Mesendoderm (in vitro differentiated cells): ENCODE results near the gene CYB5R4.

Experiments
- DNase-seq: peaks from one replicate; pipeline ENCODE4 v3.0.0; 2013
- H2AK5ac ChIP-seq: 2 replicates; pipeline ENCODE4 v1.6.1; 2013; ENCODE audit warnings: low read length, inconsistent platforms
- H2BK120ac ChIP-seq: 2 replicates; pipeline ENCODE4 v1.6.1; 2013; ENCODE audit warnings: low read depth, mild to moderate bottlenecking, low read length, moderate library complexity, mixed read lengths
- H2BK15ac ChIP-seq: replicated peaks from 2 replicates; pipeline ENCODE4 v1.6.1; 2013; ENCODE audit warnings: low read depth, mild to moderate bottlenecking, moderate library complexity
- H2BK5ac ChIP-seq: 2 replicates; pipeline ENCODE4 v1.6.1; 2013; ENCODE audit warnings: low read length, inconsistent platforms
- H3K18ac ChIP-seq: 2 replicates; pipeline ENCODE4 v1.6.1; 2013; ENCODE audit warnings: mild to moderate bottlenecking, low read length, mixed read lengths
- H3K23ac ChIP-seq: one replicate; pipeline ENCODE4 v1.6.1; 2013; ENCODE audit warnings: low read length
- H3K27ac ChIP-seq: 2 replicates; pipeline ENCODE4 v1.5.1; 2013; ENCODE audit warnings: low read depth, mild to moderate bottlenecking, inconsistent platforms, low read length, moderate library complexity
- H3K27me3 ChIP-seq: 2 replicates; pipeline ENCODE4 v1.6.1; 2013; ENCODE audit warnings: low read length, control low read depth, mild to moderate bottlenecking, inconsistent platforms; ENCODE audit not compliant: insufficient read depth, poor library complexity
- H3K36me3 ChIP-seq: 2 replicates; pipeline ENCODE4 v1.6.1; 2013; ENCODE audit warnings: low read length, inconsistent platforms; ENCODE audit not compliant: control insufficient read depth, insufficient read depth
- H3K4ac ChIP-seq: one replicate; pipeline ENCODE4 v1.6.1; 2013; ENCODE audit warnings: low read depth, mild to moderate bottlenecking, low read length, moderate library complexity
- H3K4me1 ChIP-seq: 2 replicates; pipeline ENCODE4 v1.6.1; 2013; ENCODE audit warnings: low read depth, low read length, inconsistent platforms; ENCODE audit not compliant: control insufficient read depth
- H3K4me2 ChIP-seq: 2 replicates; pipeline ENCODE4 v1.6.1; 2013; ENCODE audit warnings: low read length
- H3K4me3 ChIP-seq: 2 replicates; pipeline ENCODE4 v1.5.1; 2013; ENCODE audit warnings: mild to moderate bottlenecking, low read length
- H3K56ac ChIP-seq: one replicate; pipeline ENCODE4 v1.6.1; 2013; ENCODE audit warnings: low read length
- H3K79me1 ChIP-seq: 2 replicates; pipeline ENCODE4 v1.6.1; 2013; ENCODE audit warnings: low read length, inconsistent platforms
- H3K79me2 ChIP-seq: 2 replicates; pipeline ENCODE4 v1.6.1; 2013; ENCODE audit warnings: mild to moderate bottlenecking, low read length; ENCODE audit not compliant: control insufficient read depth, insufficient read depth
- H3K9ac ChIP-seq: 2 replicates; pipeline ENCODE4 v1.6.1; 2013; ENCODE audit warnings: low read length, inconsistent platforms
- H4K5ac ChIP-seq: one replicate; pipeline ENCODE4 v1.6.1; 2013; ENCODE audit warnings: low read length
- H4K8ac ChIP-seq: one replicate; pipeline ENCODE4 v1.6.1; 2013; ENCODE audit warnings: low read depth, mild to moderate bottlenecking, control low read depth, low read length, moderate library complexity
- WGBS: extraction: QIAGEN DNeasy Blood & Tissue Kit; methylation state at CpG from one replicate; pipeline ENCODE4 v1.1.7; 2013; ENCODE audit warnings: low lambda C conversion rate, missing lambda C conversion rate; ENCODE audit not compliant: insufficient coverage; ENCODE audit errors: extremely low coverage; 5-methylcytosine and 5-hydroxymethylcytosine counted together

The CYB5R4 gene

GRCh38 chr6:83867527-83868161 lies 8.2 kb downstream of the CYB5R4 start:
- no peak overlapping the region for H3K27ac ChIP-seq
- no peak overlapping the region for H3K4me3 ChIP-seq
- H3K23ac ChIP-seq, result no peak overlapping the region
- no peak overlapping the region for H3K18ac ChIP-seq
- H3K79me2 ChIP-seq, result no peaks in the 10 kb centered on the region
- no peak overlapping the region for H2BK15ac ChIP-seq
- no peaks in the 10 kb centered on the region for H3K36me3 ChIP-seq
- H2AK5ac ChIP-seq, result no peak overlapping the region
- no peaks in the 10 kb centered on the region for H3K27me3 ChIP-seq
- no peak overlapping the region for H2BK120ac ChIP-seq
- peak; percentile 73 for DNase-seq
- H3K4me2 ChIP-seq, result no peak overlapping the region
- H2BK5ac ChIP-seq, result no peak overlapping the region
- no peak overlapping the region for H4K8ac ChIP-seq
- H3K9ac ChIP-seq, result no peak overlapping the region
- H4K5ac ChIP-seq, result no peak overlapping the region
- WGBS, result no CpG with 5 or more reads among the region's 9 CpGs
- H3K4ac ChIP-seq, result no peak overlapping the region
- no peak overlapping the region for H3K56ac ChIP-seq
- no peaks in the 10 kb centered on the region for H3K4me1 ChIP-seq
- no peaks in the 10 kb centered on the region for H3K79me1 ChIP-seq

- no CpG with 5 or more reads among the region's 1 CpG for WGBS
- H2BK15ac ChIP-seq, result no peak overlapping the region
- H3K4me3 ChIP-seq, result no peak overlapping the region
- no peak overlapping the region for H3K56ac ChIP-seq
- no peak overlapping the region for H2AK5ac ChIP-seq
- H3K4me2 ChIP-seq, result no peak overlapping the region
- no peak overlapping the region for H3K18ac ChIP-seq
- no peak overlapping the region for H2BK5ac ChIP-seq
- H4K8ac ChIP-seq, result no peak overlapping the region
- H4K5ac ChIP-seq, result no peak overlapping the region
- H3K79me1 ChIP-seq, result no peaks in the 10 kb centered on the region
- H3K27me3 ChIP-seq, result no peaks in the 10 kb centered on the region
- H3K23ac ChIP-seq, result no peak overlapping the region
- DNase-seq, result no peak
- H3K9ac ChIP-seq, result no peak overlapping the region
- H3K4ac ChIP-seq, result no peak overlapping the region
- no peaks in the 10 kb centered on the region for H3K4me1 ChIP-seq
- no peaks in the 10 kb centered on the region for H3K79me2 ChIP-seq
- no peak overlapping the region for H2BK120ac ChIP-seq
- H3K36me3 ChIP-seq, result no peaks in the 10 kb centered on the region
- H3K27ac ChIP-seq, result no peak overlapping the region
Measured at GRCh38 chr6:83868639-83869038, 9.2 kb downstream of the CYB5R4 start.

GRCh38 chr6:83870649-83871048 lies 11.2 kb downstream of the CYB5R4 start:
- Histone ChIP-seq H3K18ac (no peak overlapping the region), H3K27ac (no peak overlapping the region), H3K23ac (no peak overlapping the region), H2BK120ac (no peak overlapping the region), H4K5ac (no peak overlapping the region), H3K4me1 (no peaks in the 10 kb centered on the region), H3K4me2 (no peak overlapping the region), H3K9ac (no peak overlapping the region), H2BK15ac (no peak overlapping the region), H2BK5ac (no peak overlapping the region), H3K27me3 (no peaks in the 10 kb centered on the region), H2AK5ac (no peak overlapping the region), H3K79me1 (no peaks in the 10 kb centered on the region), H3K4me3 (no peak overlapping the region), H3K79me2 (no peaks in the 10 kb centered on the region), H3K4ac (no peak overlapping the region), H4K8ac (no peak overlapping the region), H3K56ac (no peak overlapping the region), H3K36me3 (no peaks in the 10 kb centered on the region)
- DNase-seq, result no peak
- no CpG with 5 or more reads among the region's 4 CpGs for WGBS

GRCh38 chr6:83872386-83873118 lies 13.1 kb downstream of the CYB5R4 start:
- H3K9ac ChIP-seq, result no peak overlapping the region
- no peak overlapping the region for H3K27ac ChIP-seq
- H3K36me3 ChIP-seq, result no peaks in the 10 kb centered on the region
- no peak overlapping the region for H4K5ac ChIP-seq
- no peak overlapping the region for H4K8ac ChIP-seq
- no peak overlapping the region for H3K18ac ChIP-seq
- H3K4me1 ChIP-seq, result no peaks in the 10 kb centered on the region
- no peaks in the 10 kb centered on the region for H3K27me3 ChIP-seq
- no peak overlapping the region for H3K4me3 ChIP-seq
- no peak overlapping the region for H2BK15ac ChIP-seq
- no peak overlapping the region for H3K4me2 ChIP-seq
- H3K56ac ChIP-seq, result no peak overlapping the region
- H3K23ac ChIP-seq, result no peak overlapping the region
- H3K79me2 ChIP-seq, result no peaks in the 10 kb centered on the region
- H3K4ac ChIP-seq, result no peak overlapping the region
- H3K79me1 ChIP-seq, result no peaks in the 10 kb centered on the region
- no peak overlapping the region for H2BK5ac ChIP-seq
- no peak overlapping the region for H2BK120ac ChIP-seq
- WGBS, result no CpG with 5 or more reads among the region's 3 CpGs
- DNase-seq, result no peak
- no peak overlapping the region for H2AK5ac ChIP-seq

- Histone ChIP-seq H2AK5ac (no peak overlapping the region), H3K27me3 (no peaks in the 10 kb centered on the region), H3K56ac (no peak overlapping the region), H3K79me2 (no peaks in the 10 kb centered on the region), H3K23ac (no peak overlapping the region), H3K36me3 (no peaks in the 10 kb centered on the region), H3K4me2 (no peak overlapping the region), H3K79me1 (no peaks in the 10 kb centered on the region), H3K4ac (no peak overlapping the region), H3K18ac (no peak overlapping the region), H4K8ac (no peak overlapping the region), H4K5ac (no peak overlapping the region), H3K27ac (no peak overlapping the region), H2BK120ac (no peak overlapping the region), H2BK15ac (no peak overlapping the region), H3K4me1 (no peaks in the 10 kb centered on the region), H2BK5ac (no peak overlapping the region), H3K9ac (no peak overlapping the region), H3K4me3 (no peak overlapping the region)
- no peak for DNase-seq
Measured at GRCh38 chr6:83873869-83874268, 14.4 kb downstream of the CYB5R4 start.

GRCh38 chr6:83875843-83876242 lies 16.4 kb downstream of the CYB5R4 start:
- Histone ChIP-seq H2BK15ac (no peak overlapping the region), H3K79me2 (no peaks in the 10 kb centered on the region), H4K8ac (no peak overlapping the region), H2BK5ac (no peak overlapping the region), H3K79me1 (peaks cover 4% of the 10 kb centered on the region), H3K9ac (no peak overlapping the region), H3K18ac (no peak overlapping the region), H2BK120ac (no peak overlapping the region), H3K23ac (no peak overlapping the region), H4K5ac (no peak overlapping the region), H3K4me2 (no peak overlapping the region), H3K36me3 (no peaks in the 10 kb centered on the region), H3K4me3 (no peak overlapping the region), H3K27me3 (no peaks in the 10 kb centered on the region), H2AK5ac (no peak overlapping the region), H3K56ac (no peak overlapping the region), H3K4me1 (peaks cover 1% of the 10 kb centered on the region), H3K4ac (no peak overlapping the region), H3K27ac (no peak overlapping the region)
- no peak for DNase-seq
- no CpG with 5 or more reads among the region's 6 CpGs for WGBS
